Measurements from ENCODE around the gene MAGEC1.

- no peak for TF ChIP-seq CTCF (IDR thresholded peaks at IDR 0.05)
- TF ChIP-seq POLR2A (IDR thresholded peaks at IDR 0.05): no peak
- TF ChIP-seq POLR2AphosphoS5 (IDR thresholded peaks at IDR 0.05): no peak
Measured at GRCh38 chrX:141945426-141945825, 41.7 kb downstream of the MAGEC1 start.

Measured in breast epithelium (tissue), 3 donors.